ENCODE data around the gene WFDC6.

WFDC6 gene

GRCh38 chr20:45518282-45518681 is 21.0 kb downstream of the WFDC6 start:
- H3K9me3 ChIP-seq (ENCODE audit: control insufficient read depth, insufficient read depth, low read length): no peaks in the 10 kb centered on the region
- no peaks in the 10 kb centered on the region for H3K27me3 ChIP-seq (ENCODE audit: control insufficient read depth, insufficient read depth, low read length)
- H3K27ac ChIP-seq (ENCODE audit: low read depth, low read length): no peak overlapping the region

GRCh38 chr20:45515147-45515913 is 24.0 kb downstream of the WFDC6 start, which contains the start of gene SPINT3:
TSS of gene SPINT3 (minus strand) at chr20:45515622. CDS start at chr20:45515608, 14 bp downstream.
- Histone ChIP-seq H3K27ac (ENCODE audit: low read depth, low read length) (no peak within 1 kb of the TSS), H3K9me3 (ENCODE audit: control insufficient read depth, insufficient read depth, low read length) (no peaks in the 10 kb centered on the region), H3K4me3 (ENCODE audit: low read depth, low read length) (no peak within 1 kb of the TSS), H3K4me1 (ENCODE audit: control insufficient read depth, insufficient read depth, low read length) (no peaks in the 10 kb centered on the region), H3K36me3 (ENCODE audit: control insufficient read depth, insufficient read depth, low read length) (no peaks in the 10 kb centered on the region), H3K9ac (ENCODE audit: low read depth, low read length) (no peak within 1 kb of the TSS), H3K27me3 (ENCODE audit: control insufficient read depth, insufficient read depth, low read length) (no peaks in the 10 kb centered on the region)

More at GRCh38 chr20:45518282-45518681, 21.0 kb downstream of the WFDC6 start:
- no peaks in the 10 kb centered on the region for H3K4me1 ChIP-seq (ENCODE audit: control insufficient read depth, insufficient read depth, low read length)
- no peaks in the 10 kb centered on the region for H3K36me3 ChIP-seq (ENCODE audit: control insufficient read depth, insufficient read depth, low read length)
- no peak overlapping the region for H3K9ac ChIP-seq (ENCODE audit: low read depth, low read length)
- H3K4me3 ChIP-seq (ENCODE audit: low read depth, low read length): no peak overlapping the region

GRCh38 chr20:45510242-45510862 is 28.9 kb downstream of the WFDC6 start:
- Histone ChIP-seq H3K36me3 (ENCODE audit: control insufficient read depth, insufficient read depth, low read length) (no peaks in the 10 kb centered on the region), H3K4me3 (ENCODE audit: low read depth, low read length) (no peak overlapping the region), H3K9me3 (ENCODE audit: control insufficient read depth, insufficient read depth, low read length) (no peaks in the 10 kb centered on the region), H3K4me1 (ENCODE audit: control insufficient read depth, insufficient read depth, low read length) (no peaks in the 10 kb centered on the region), H3K9ac (ENCODE audit: low read depth, low read length) (no peak overlapping the region), H3K27ac (ENCODE audit: low read depth, low read length) (no peak overlapping the region), H3K27me3 (ENCODE audit: control insufficient read depth, insufficient read depth, low read length) (no peaks in the 10 kb centered on the region)

GRCh38 chr20:45509091-45509490 is 30.2 kb downstream of the WFDC6 start:
- H3K27me3 ChIP-seq (ENCODE audit: control insufficient read depth, insufficient read depth, low read length): no peaks in the 10 kb centered on the region
- H3K4me1 ChIP-seq (ENCODE audit: control insufficient read depth, insufficient read depth, low read length): no peaks in the 10 kb centered on the region
- H3K27ac ChIP-seq (ENCODE audit: low read depth, low read length): no peak overlapping the region
- H3K9ac ChIP-seq (ENCODE audit: low read depth, low read length): no peak overlapping the region
- H3K9me3 ChIP-seq (ENCODE audit: control insufficient read depth, insufficient read depth, low read length): no peaks in the 10 kb centered on the region
- no peak overlapping the region for H3K4me3 ChIP-seq (ENCODE audit: low read depth, low read length)
- no peaks in the 10 kb centered on the region for H3K36me3 ChIP-seq (ENCODE audit: control insufficient read depth, insufficient read depth, low read length)

- Histone ChIP-seq H3K4me1 (ENCODE audit: control insufficient read depth, insufficient read depth, low read length) (no peaks in the 10 kb centered on the region), H3K36me3 (ENCODE audit: control insufficient read depth, insufficient read depth, low read length) (no peaks in the 10 kb centered on the region), H3K27me3 (ENCODE audit: control insufficient read depth, insufficient read depth, low read length) (no peaks in the 10 kb centered on the region), H3K9ac (ENCODE audit: low read depth, low read length) (no peak overlapping the region), H3K9me3 (ENCODE audit: control insufficient read depth, insufficient read depth, low read length) (no peaks in the 10 kb centered on the region), H3K27ac (ENCODE audit: low read depth, low read length) (no peak overlapping the region), H3K4me3 (ENCODE audit: low read depth, low read length) (no peak overlapping the region)
These were observed 31.0 kb downstream of the WFDC6 start for GRCh38 chr20:45508068-45508886.

- Histone ChIP-seq H3K9me3 (ENCODE audit: control insufficient read depth, insufficient read depth, low read length) (no peaks in the 10 kb centered on the region), H3K27me3 (ENCODE audit: control insufficient read depth, insufficient read depth, low read length) (no peaks in the 10 kb centered on the region), H3K4me3 (ENCODE audit: low read depth, low read length) (no peak overlapping the region), H3K27ac (ENCODE audit: low read depth, low read length) (no peak overlapping the region), H3K9ac (ENCODE audit: low read depth, low read length) (no peak overlapping the region), H3K4me1 (ENCODE audit: control insufficient read depth, insufficient read depth, low read length) (no peaks in the 10 kb centered on the region), H3K36me3 (ENCODE audit: control insufficient read depth, insufficient read depth, low read length) (no peaks in the 10 kb centered on the region)
These were observed 32.1 kb downstream of the WFDC6 start for GRCh38 chr20:45507011-45507820.

- H3K4me3 ChIP-seq (ENCODE audit: low read depth, low read length): no peak overlapping the region
- no peaks in the 10 kb centered on the region for H3K9me3 ChIP-seq (ENCODE audit: control insufficient read depth, insufficient read depth, low read length)
- H3K9ac ChIP-seq (ENCODE audit: low read depth, low read length): no peak overlapping the region
- no peak overlapping the region for H3K27ac ChIP-seq (ENCODE audit: low read depth, low read length)
- H3K36me3 ChIP-seq (ENCODE audit: control insufficient read depth, insufficient read depth, low read length): no peaks in the 10 kb centered on the region
- no peaks in the 10 kb centered on the region for H3K4me1 ChIP-seq (ENCODE audit: control insufficient read depth, insufficient read depth, low read length)
- H3K27me3 ChIP-seq (ENCODE audit: control insufficient read depth, insufficient read depth, low read length): no peaks in the 10 kb centered on the region
These were observed 32.9 kb downstream of the WFDC6 start for GRCh38 chr20:45506398-45506797.

- no peak overlapping the region for H3K27ac ChIP-seq (ENCODE audit: low read depth, low read length)
- H3K9ac ChIP-seq (ENCODE audit: low read depth, low read length): no peak overlapping the region
- no peak overlapping the region for H3K4me3 ChIP-seq (ENCODE audit: low read depth, low read length)
- H3K36me3 ChIP-seq (ENCODE audit: control insufficient read depth, insufficient read depth, low read length): no peaks in the 10 kb centered on the region
- no peaks in the 10 kb centered on the region for H3K4me1 ChIP-seq (ENCODE audit: control insufficient read depth, insufficient read depth, low read length)
- no peaks in the 10 kb centered on the region for H3K9me3 ChIP-seq (ENCODE audit: control insufficient read depth, insufficient read depth, low read length)
- H3K27me3 ChIP-seq (ENCODE audit: control insufficient read depth, insufficient read depth, low read length): no peaks in the 10 kb centered on the region
These were observed 35.9 kb downstream of the WFDC6 start for GRCh38 chr20:45503403-45503802.

GRCh38 chr20:45502561-45502960 is 36.7 kb downstream of the WFDC6 start:
- Histone ChIP-seq H3K9me3 (ENCODE audit: control insufficient read depth, insufficient read depth, low read length) (no peaks in the 10 kb centered on the region), H3K4me3 (ENCODE audit: low read depth, low read length) (no peak overlapping the region), H3K4me1 (ENCODE audit: control insufficient read depth, insufficient read depth, low read length) (no peaks in the 10 kb centered on the region), H3K27me3 (ENCODE audit: control insufficient read depth, insufficient read depth, low read length) (no peaks in the 10 kb centered on the region), H3K27ac (ENCODE audit: low read depth, low read length) (no peak overlapping the region), H3K9ac (ENCODE audit: low read depth, low read length) (no peak overlapping the region), H3K36me3 (ENCODE audit: control insufficient read depth, insufficient read depth, low read length) (no peaks in the 10 kb centered on the region)

GRCh38 chr20:45501600-45501999 is 37.7 kb downstream of the WFDC6 start:
- no peak overlapping the region for H3K27ac ChIP-seq (ENCODE audit: low read depth, low read length)
- H3K36me3 ChIP-seq (ENCODE audit: control insufficient read depth, insufficient read depth, low read length): no peaks in the 10 kb centered on the region
- H3K9me3 ChIP-seq (ENCODE audit: control insufficient read depth, insufficient read depth, low read length): no peaks in the 10 kb centered on the region
- no peak overlapping the region for H3K4me3 ChIP-seq (ENCODE audit: low read depth, low read length)
- H3K4me1 ChIP-seq (ENCODE audit: control insufficient read depth, insufficient read depth, low read length): no peaks in the 10 kb centered on the region
- no peak overlapping the region for H3K9ac ChIP-seq (ENCODE audit: low read depth, low read length)
- H3K27me3 ChIP-seq (ENCODE audit: control insufficient read depth, insufficient read depth, low read length): no peaks in the 10 kb centered on the region

All from HUES48 (cell line).